ENCODE measurements around the gene MROH7.

GRCh38 chr1:54623216-54624007 is 18.2 kb upstream of the MROH7 start, which contains the start of gene FAM151A:
- TF ChIP-seq HDAC1 (IDR thresholded peaks at IDR 0.05) (no peak), MAFF (IDR thresholded peaks at IDR 0.05; ENCODE audit: low read length) (no peak), FOXP1 (CRISPR knock-in tag; IDR thresholded peaks at IDR 0.05) (no peak), NFIX (CRISPR knock-in tag; IDR thresholded peaks at IDR 0.05; ENCODE audit: low read depth) (no peak), FOXM1 (IDR thresholded peaks at IDR 0.05; ENCODE audit: low read depth) (no peak), FOXM1 (CRISPR knock-in tag; IDR thresholded peaks at IDR 0.05; ENCODE audit: low read depth) (no peak), ZNF124 (CRISPR knock-in tag; IDR thresholded peaks at IDR 0.05) (no peak), BDP1 (IDR thresholded peaks at IDR 0.05; ENCODE audit: insufficient read depth, insufficient read length) (no peak), MXI1 (IDR thresholded peaks at IDR 0.05; ENCODE audit: low read depth, low read length) (no peak), SMARCE1 (IDR thresholded peaks at IDR 0.05) (no peak), TFAP4 (CRISPR knock-in tag; IDR thresholded peaks at IDR 0.05; ENCODE audit: borderline replicate concordance) (no peak), NR2C1 (IDR thresholded peaks at IDR 0.05) (no peak), NR2C1 (tag; IDR thresholded peaks at IDR 0.05) (no peak)
- TF ChIP-seq, protein P1, sequence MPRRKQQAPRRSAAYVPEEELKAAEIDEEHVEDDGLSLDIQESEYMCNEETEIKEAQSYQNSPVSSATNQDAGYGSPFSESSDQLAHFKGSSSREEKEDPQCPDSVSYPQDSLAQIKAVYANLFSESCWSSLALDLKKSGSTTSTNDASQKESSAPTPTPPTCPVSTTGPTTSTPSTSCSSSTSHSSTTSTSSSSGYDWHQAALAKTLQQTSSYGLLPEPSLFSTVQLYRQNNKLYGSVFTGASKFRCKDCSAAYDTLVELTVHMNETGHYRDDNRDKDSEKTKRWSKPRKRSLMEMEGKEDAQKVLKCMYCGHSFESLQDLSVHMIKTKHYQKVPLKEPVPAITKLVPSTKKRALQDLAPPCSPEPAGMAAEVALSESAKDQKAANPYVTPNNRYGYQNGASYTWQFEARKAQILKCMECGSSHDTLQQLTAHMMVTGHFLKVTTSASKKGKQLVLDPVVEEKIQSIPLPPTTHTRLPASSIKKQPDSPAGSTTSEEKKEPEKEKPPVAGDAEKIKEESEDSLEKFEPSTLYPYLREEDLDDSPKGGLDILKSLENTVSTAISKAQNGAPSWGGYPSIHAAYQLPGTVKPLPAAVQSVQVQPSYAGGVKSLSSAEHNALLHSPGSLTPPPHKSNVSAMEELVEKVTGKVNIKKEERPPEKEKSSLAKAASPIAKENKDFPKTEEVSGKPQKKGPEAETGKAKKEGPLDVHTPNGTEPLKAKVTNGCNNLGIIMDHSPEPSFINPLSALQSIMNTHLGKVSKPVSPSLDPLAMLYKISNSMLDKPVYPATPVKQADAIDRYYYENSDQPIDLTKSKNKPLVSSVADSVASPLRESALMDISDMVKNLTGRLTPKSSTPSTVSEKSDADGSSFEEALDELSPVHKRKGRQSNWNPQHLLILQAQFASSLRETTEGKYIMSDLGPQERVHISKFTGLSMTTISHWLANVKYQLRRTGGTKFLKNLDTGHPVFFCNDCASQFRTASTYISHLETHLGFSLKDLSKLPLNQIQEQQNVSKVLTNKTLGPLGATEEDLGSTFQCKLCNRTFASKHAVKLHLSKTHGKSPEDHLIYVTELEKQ (CRISPR knock-in tag; IDR thresholded peaks at IDR 0.05), result no peak
